Activated CD8-positive, alpha-beta T cell treated with anti-CD3 and anti-CD28 coated beads for 36 hours (primary cell): ENCODE results near the gene MPPED1. TPM values are rescaled to one million over a fixed set of nuclear protein-coding genes. Genes with fewer than 3 reads are reported as not detected.

Experiments used
- ATAC-seq: fragments of 200-7000 bp; cut with Tn5 transposase; one replicate; pipeline ENCODE4 v1.10.0; 2021; ENCODE audit warnings: mild to moderate bottlenecking, moderate library complexity
- CTCF ChIA-PET: fragments of 350-600 bp; sonication (Branson Sonifier 250); formaldehyde crosslinking; loops from one replicate; lab custom pipeline; 2021; ENCODE audit warnings: antibody characterized with exemption; lab: Charles Lee
- POLR2A ChIA-PET: fragments of 350-600 bp; sonication (Branson Sonifier 250); formaldehyde crosslinking; loops from one replicate; lab custom pipeline; 2021; ENCODE audit warnings: antibody characterized with exemption; lab: Charles Lee
- DNase-seq: peaks from one replicate; pipeline ENCODE4 v3.0.0-alpha.2; 2020
- H3K27ac Mint-ChIP-seq: one replicate; pipeline ENCODE4 v1.8.0; 2021; ENCODE audit warnings: mild to moderate bottlenecking, mixed read lengths
- H3K27me3 Mint-ChIP-seq: one replicate; pipeline ENCODE4 v1.8.0; 2021; ENCODE audit warnings: mixed read lengths
- H3K36me3 Mint-ChIP-seq: one replicate; pipeline ENCODE4 v1.8.0; 2021; ENCODE audit warnings: low read depth, mixed read lengths
- H3K4me1 Mint-ChIP-seq: one replicate; pipeline ENCODE4 v1.8.0; 2021; ENCODE audit warnings: low read depth, mixed read lengths
- H3K4me3 Mint-ChIP-seq: one replicate; pipeline ENCODE4 v1.8.0; 2021; ENCODE audit warnings: mild to moderate bottlenecking, moderate library complexity, mixed read lengths
- H3K9me3 Mint-ChIP-seq: one replicate; pipeline ENCODE4 v1.8.0; 2021; ENCODE audit warnings: mixed read lengths
- CTCF ChIP-seq: fragments of 200-600 bp; IDR thresholded peaks from one replicate; pipeline ENCODE4 v1.8.0; 2022; ENCODE audit warnings: antibody characterized with exemption, mild to moderate bottlenecking
- intact Hi-C: fragments of 100-400 bp; cut with micrococcal nuclease; formaldehyde crosslinking; loops from one replicate; pipeline ENCODE4 v1.10.0; 2022
- total RNA-seq, 2 experiments: library from RNA; stranded (reverse); gene quantifications; one replicate each; pipeline ENCODE4 v1.2.3, GENCODE V29; 2021

MPPED1 gene
- total RNA-seq, 2 experiments from 2014 or later, result not detected

GRCh38 chr22:43413826-43414225, 2.0 kb downstream of the MPPED1 start:
- CTCF ChIA-PET, result no interaction called here
- DNase-seq (no peak), ATAC-seq (no peak)
- no peak for TF ChIP-seq CTCF
- intact Hi-C loops, result no loop called here
- Mint-ChIP-seq H3K27ac (no peak overlapping the region), H3K9me3 (no peaks in the 10 kb centered on the region), H3K4me1 (no peaks in the 10 kb centered on the region), H3K27me3 (peaks cover 41% of the 10 kb centered on the region), H3K36me3 (no peaks in the 10 kb centered on the region), H3K4me3 (no peak overlapping the region)
- POLR2A ChIA-PET, result no interaction called here

- Mint-ChIP-seq H3K27me3 (peaks cover 27% of the 10 kb centered on the region), H3K36me3 (no peaks in the 10 kb centered on the region), H3K4me1 (no peaks in the 10 kb centered on the region), H3K9me3 (no peaks in the 10 kb centered on the region), H3K4me3 (no peak overlapping the region), H3K27ac (no peak overlapping the region)
- POLR2A ChIA-PET, result no interaction called here
- no peak for TF ChIP-seq CTCF
- CTCF ChIA-PET, result no interaction called here
- intact Hi-C loops, result no loop called here
- ATAC-seq (no peak), DNase-seq (no peak)
Observed at GRCh38 chr22:43415681-43416080, 3.9 kb downstream of the MPPED1 start.

- H3K9me3 Mint-ChIP-seq, result no peaks in the 10 kb centered on the region
- H3K27ac Mint-ChIP-seq, result no peak overlapping the region
- DNase-seq, result no peak
- intact Hi-C loops, result no loop called here
- CTCF ChIA-PET, result no interaction called here
- H3K36me3 Mint-ChIP-seq, result no peaks in the 10 kb centered on the region
- no peaks in the 10 kb centered on the region for H3K4me1 Mint-ChIP-seq
- no peak overlapping the region for H3K4me3 Mint-ChIP-seq
- ATAC-seq, result no peak
- no peak for TF ChIP-seq CTCF
- H3K27me3 Mint-ChIP-seq, result peaks cover 19% of the 10 kb centered on the region
- POLR2A ChIA-PET, result no interaction called here
Observed at GRCh38 chr22:43417555-43417954, 5.7 kb downstream of the MPPED1 start.

GRCh38 chr22:43418079-43418825, 6.4 kb downstream of the MPPED1 start:
- no peak overlapping the region for H3K27ac Mint-ChIP-seq
- DNase-seq (no peak), ATAC-seq (no peak)
- ChIA-PET CTCF (no interaction called here), POLR2A (no interaction called here)
- H3K27me3 Mint-ChIP-seq, result peaks cover 13% of the 10 kb centered on the region
- H3K4me3 Mint-ChIP-seq, result no peak overlapping the region
- H3K9me3 Mint-ChIP-seq, result no peaks in the 10 kb centered on the region
- H3K4me1 Mint-ChIP-seq, result no peaks in the 10 kb centered on the region
- intact Hi-C loops, result no loop called here
- no peaks in the 10 kb centered on the region for H3K36me3 Mint-ChIP-seq
- TF ChIP-seq CTCF, result no peak

GRCh38 chr22:43419371-43420080, 7.7 kb downstream of the MPPED1 start:
- DNase-seq (no peak), ATAC-seq (no peak)
- CTCF ChIA-PET, result no interaction called here
- no peak overlapping the region for H3K4me3 Mint-ChIP-seq
- H3K27me3 Mint-ChIP-seq, result peaks cover 2% of the 10 kb centered on the region
- no peaks in the 10 kb centered on the region for H3K4me1 Mint-ChIP-seq
- POLR2A ChIA-PET, result no interaction called here
- no peaks in the 10 kb centered on the region for H3K9me3 Mint-ChIP-seq
- intact Hi-C loops, result no loop called here
- no peak overlapping the region for H3K27ac Mint-ChIP-seq
- no peaks in the 10 kb centered on the region for H3K36me3 Mint-ChIP-seq
- TF ChIP-seq CTCF, result no peak
